Thyroid gland (tissue), 4 donors: ENCODE results near the gene UBE2E2.

Source experiments
- CTCF ChIP-seq, 6 experiments: fragments of 200-600 bp in 3 of 6; fragments of 450-650 bp in 3 of 6; sonication (generic) in 3 of 6; IDR thresholded peaks; one replicate each; pipeline ENCODE4 v1.5.1; 2016 to 2019; ENCODE audit warnings: antibody characterized with exemption in 6 of 6, mild to moderate bottlenecking in 2 of 6, inconsistent platforms in 1 of 6, moderate library complexity in 1 of 6
- POLR2A ChIP-seq, 2 donors: fragments of 450-650 bp; IDR thresholded peaks; one replicate each; pipeline ENCODE4 v1.6.1; 2017; ENCODE audit warnings: antibody characterized with exemption in 2 of 2, mild to moderate bottlenecking in 2 of 2, moderate library complexity in 1 of 2

DNA sequence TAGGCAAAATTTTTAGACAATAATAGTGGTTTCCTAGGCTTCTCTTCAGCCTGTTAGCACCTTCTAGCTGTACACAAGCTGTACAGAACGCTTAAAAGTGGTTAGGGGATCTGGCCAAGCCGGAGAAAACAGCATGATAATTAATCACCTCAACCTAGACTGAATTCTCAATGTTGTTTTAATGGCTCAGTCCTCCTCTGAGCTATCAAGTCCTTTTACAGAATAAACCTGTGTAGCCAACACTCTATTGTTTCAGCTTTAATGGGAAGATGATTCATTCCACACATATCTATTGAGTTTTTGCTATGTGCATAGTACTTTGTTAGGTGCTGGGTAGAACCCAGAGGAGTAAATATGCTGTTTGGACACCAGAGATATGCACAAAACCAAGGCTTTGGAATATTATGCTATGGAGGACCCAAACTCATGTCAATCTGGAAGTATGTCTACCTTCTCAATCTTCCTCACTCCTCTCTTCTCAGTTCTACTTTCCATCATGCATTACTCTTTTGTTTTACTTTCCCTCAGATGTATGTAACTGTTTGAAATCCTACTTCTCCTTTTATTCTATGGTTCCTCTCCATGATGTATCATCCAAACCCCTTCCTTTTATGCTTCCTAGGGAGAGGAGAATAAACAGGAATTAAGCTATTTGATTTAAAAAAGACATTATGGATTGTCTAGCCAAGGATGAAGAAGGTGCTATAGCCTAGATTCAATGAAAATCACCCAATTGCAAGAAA is 27.6 kb upstream of the UBE2E2 start:
- TF ChIP-seq CTCF (IDR thresholded peaks at IDR 0.05), result no peak
- TF ChIP-seq POLR2A (IDR thresholded peaks at IDR 0.05), result no peak
